Tibial nerve (tissue), 4 donors: Measurements from ENCODE around the gene WFS1.

Experiments
- CTCF ChIP-seq, 5 experiments: fragments of 200-600 bp in 3 of 5; fragments of 450-650 bp in 2 of 5; sonication (generic) in 3 of 5; IDR thresholded peaks; one replicate each; pipeline ENCODE4 v1.5.1; 2016 to 2019; ENCODE audit warnings: antibody characterized with exemption in 5 of 5, mild to moderate bottlenecking in 3 of 5, moderate library complexity in 2 of 5
- EP300 ChIP-seq, 2 donors: sonication (generic); formaldehyde crosslinking; IDR thresholded peaks; one replicate each; pipeline ENCODE4 v1.6.1; 2017; ENCODE audit warnings: antibody characterized with exemption in 2 of 2, mild to moderate bottlenecking in 1 of 2
- POLR2A ChIP-seq, 2 donors: fragments of 450-650 bp; IDR thresholded peaks; one replicate each; pipeline ENCODE4 v1.6.1; 2017; ENCODE audit warnings: antibody characterized with exemption in 2 of 2, mild to moderate bottlenecking in 2 of 2, moderate library complexity in 2 of 2

- TF ChIP-seq CTCF (IDR thresholded peaks at IDR 0.05) (no peak), POLR2A (IDR thresholded peaks at IDR 0.05) (no peak), EP300 (IDR thresholded peaks at IDR 0.05) (no peak)
Observed at GRCh38 chr4:6331468-6331867, 61.8 kb downstream of the WFS1 start.
